NB4 (cell line): ENCODE data around the gene NFATC1.

Experiments
- DNase-seq: peaks from one replicate; pipeline ENCODE4 v3.0.0; 2010; ENCODE audit warnings: low read depth
- H3K4me3 ChIP-seq: one replicate; pipeline ENCODE4 v1.5.1; 2011; ENCODE audit warnings: mild to moderate bottlenecking, low read depth, low read length, moderate library complexity
- CTCF ChIP-seq: IDR thresholded peaks from one replicate; pipeline ENCODE4 v1.5.1; 2012; ENCODE audit warnings: low read depth, low read length
- MAX ChIP-seq: IDR thresholded peaks from 2 replicates; pipeline ENCODE4 v1.6.1; 2011; ENCODE audit warnings: low read depth, low read length
- MYC ChIP-seq: IDR thresholded peaks from 2 replicates; pipeline ENCODE4 v1.6.1; 2011; ENCODE audit warnings: low read depth, low read length
- POLR2A ChIP-seq: IDR thresholded peaks from 2 replicates; pipeline ENCODE4 v1.6.1; 2011; ENCODE audit warnings: mild to moderate bottlenecking; ENCODE audit not compliant: insufficient read length; ENCODE audit errors: extremely low read depth

Gene NFATC1

GRCh38 chr18:79529991-79530390, 134.3 kb downstream of the NFATC1 start:
- TF ChIP-seq MYC (no peak), CTCF (no peak), POLR2A (no peak), MAX (no peak)
- DNase-seq: no peak
- no peak overlapping the region for H3K4me3 ChIP-seq

DNA sequence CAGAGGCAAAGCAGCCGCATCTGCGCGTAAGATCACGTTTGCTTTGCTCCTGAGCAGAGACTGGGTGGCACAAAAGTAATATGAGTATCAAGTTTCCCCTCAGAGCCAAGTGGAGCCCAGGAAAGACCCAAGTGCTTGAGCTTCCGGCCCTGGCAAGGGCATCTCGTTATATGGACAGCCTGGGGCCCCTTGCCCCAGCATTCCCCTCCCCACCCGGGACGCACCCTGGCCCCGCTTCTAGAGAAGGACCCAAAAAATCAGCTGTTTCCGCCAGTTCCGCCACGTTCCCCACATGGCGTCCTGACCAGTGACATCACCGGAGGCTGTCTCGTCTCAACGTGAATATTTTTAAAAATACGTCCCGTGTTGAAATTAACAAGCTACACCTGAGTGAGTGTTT, 135.1 kb downstream of the NFATC1 start:
- no peak for DNase-seq
- TF ChIP-seq CTCF (no peak), MAX (no peak), MYC (no peak), POLR2A (no peak)
- no peak overlapping the region for H3K4me3 ChIP-seq

DNA sequence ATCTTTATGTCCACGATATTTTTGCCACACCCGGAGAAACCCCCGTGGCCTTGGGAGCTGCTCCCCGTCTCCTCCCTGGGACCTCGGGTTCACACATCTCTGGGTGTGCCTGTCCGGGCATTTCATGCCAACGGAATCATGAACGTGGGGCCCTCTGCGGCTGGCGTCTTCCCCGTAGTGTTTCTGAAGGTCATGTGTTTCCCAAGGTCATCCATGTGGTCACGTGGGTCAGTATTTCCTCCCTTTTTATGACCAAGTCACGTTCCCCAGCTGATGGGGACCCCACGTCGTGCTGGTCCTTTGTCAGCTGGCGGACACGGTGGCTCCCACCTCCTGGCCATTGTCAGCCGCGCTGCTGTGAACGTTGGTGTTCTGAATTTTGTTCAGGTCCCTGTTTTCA, 135.7 kb downstream of the NFATC1 start:
- TF ChIP-seq MYC (no peak), POLR2A (no peak), MAX (no peak), CTCF (no peak)
- no peak for DNase-seq
- no peak overlapping the region for H3K4me3 ChIP-seq

- H3K4me3 ChIP-seq: no peak overlapping the region
- no peak for DNase-seq
- TF ChIP-seq MYC (no peak), POLR2A (no peak), CTCF (no peak), MAX (no peak)
These were observed 136.2 kb downstream of the NFATC1 start for GRCh38 chr18:79531926-79532312.

GRCh38 chr18:79532313-79533007, 136.7 kb downstream of the NFATC1 start:
- no peak for DNase-seq

More at GRCh38 chr18:79532313-79533007, 136.7 kb downstream of the NFATC1 start:
- TF ChIP-seq MAX (no peak), MYC (no peak), CTCF (no peak), POLR2A (no peak)
- no peak overlapping the region for H3K4me3 ChIP-seq
